Sigmoid colon (tissue), 4 donors: ENCODE measurements around the gene RIN1.

Experiments used
- CTCF ChIP-seq, 4 experiments: fragments of 450-650 bp in 3 of 4; fragments of 200-600 bp in 1 of 4; IDR thresholded peaks; one replicate each; pipeline ENCODE4 v1.5.1; 2016 to 2019; ENCODE audit warnings: antibody characterized with exemption in 4 of 4, mild to moderate bottlenecking in 3 of 4, moderate library complexity in 2 of 4
- EP300 ChIP-seq, 4 donors: sonication (generic); formaldehyde crosslinking; IDR thresholded peaks; one replicate each; pipeline ENCODE4 v1.6.1; 2017; ENCODE audit warnings: antibody characterized with exemption in 4 of 4
- POLR2AphosphoS5 ChIP-seq, 4 donors: sonication (generic); formaldehyde crosslinking; IDR thresholded peaks; one replicate each; pipeline ENCODE4 v1.6.1; 2017; ENCODE audit warnings: antibody characterized with exemption in 4 of 4

GRCh38 chr11:66283461-66284105 is 52.7 kb downstream of the RIN1 start:
- no peak for TF ChIP-seq CTCF (IDR thresholded peaks at IDR 0.05)
- no peak for TF ChIP-seq EP300 (IDR thresholded peaks at IDR 0.05)
- TF ChIP-seq POLR2AphosphoS5 (IDR thresholded peaks at IDR 0.05) = no peak
